H1 (cell line): Measurements from ENCODE around the gene SOCS4. TPM values are rescaled to one million over a fixed set of nuclear protein-coding genes. Genes with fewer than 3 reads are reported as not detected.

Experiments
- ATF2 ChIP-seq: IDR thresholded peaks from 2 replicates; pipeline ENCODE4 v1.6.1; 2012; ENCODE audit warnings: low read length, inconsistent platforms
- CHD7 ChIP-seq: fragments of 300-600 bp; sonication (generic); IDR thresholded peaks from 2 replicates; pipeline ENCODE4 v1.7.1; 2012; ENCODE audit warnings: low read length, moderate library complexity, mild to moderate bottlenecking, inconsistent platforms; ENCODE audit not compliant: insufficient replicate concordance
- HDAC2 ChIP-seq, 2 experiments: fragments of 300-600 bp in 1 of 2; sonication (generic) in 1 of 2; IDR thresholded peaks; 2 replicates each; pipeline ENCODE4 v1.6.1; 2011 to 2012; ENCODE audit warnings: low read depth in 2 of 2, low read length in 2 of 2, mild to moderate bottlenecking in 2 of 2, moderate library complexity in 2 of 2, borderline replicate concordance in 1 of 2, inconsistent platforms in 1 of 2
- HDAC6 ChIP-seq: IDR thresholded peaks from one replicate; pipeline ENCODE4 v1.7.1; 2012; ENCODE audit warnings: low read depth, mild to moderate bottlenecking, inconsistent platforms, low read length, moderate library complexity
- KDM1A ChIP-seq: fragments of 200-600, 300-600 bp; sonication (generic); IDR thresholded peaks from 2 replicates; pipeline ENCODE4 v1.7.1; 2016; ENCODE audit warnings: mild to moderate bottlenecking, low read length, borderline replicate concordance
- RXRA ChIP-seq: IDR thresholded peaks from 2 replicates; pipeline ENCODE4 v1.6.1; 2011; ENCODE audit warnings: low read depth, mild to moderate bottlenecking, low read length, moderate library complexity; ENCODE audit not compliant: insufficient read depth
- TCF12 ChIP-seq: IDR thresholded peaks from 2 replicates; pipeline ENCODE4 v1.6.1; 2011; ENCODE audit warnings: low read depth, mild to moderate bottlenecking, low read length
- polyA plus RNA-seq, 7 experiments: library from polyadenylated mRNA; depleted of rRNA in 3 of 7; stranded (reverse) in 5 of 7; unstranded in 2 of 7; fragments of >200 nt in 5 of 7; fragments of 200-250 nt in 2 of 7; gene quantifications; 1 replicate in 5 of 7; 2 replicates in 1 of 7; 4 replicates in 1 of 7; pipeline versions ENCODE4 v1.2.1 to v1.2.3, GENCODE V29; 2011 to 2013; ENCODE audit warnings: missing spikeins in 2 of 7, mixed read lengths in 2 of 7
- total RNA-seq: library from RNA; stranded (reverse); fragmentation: NEBNext Ultra II Directional; extraction: Animal tissue kit (Norgen Biotek cat#: 25700); gene quantifications from 2 replicates; pipeline ENCODE4 v1.2.1, GENCODE V29; 2021

Gene SOCS4
- total and polyA plus RNA-seq, 2 of the 8 experiments (the other 6 are each of a cell fraction or from before 2014, with no cell fraction given) = 5.5 to 31.5 TPM

GRCh38 chr14:55026793-55027561 lies at the start of gene SOCS4, which contains the start of gene WDHD1 (continued):
- TF ChIP-seq RXRA = peak; percentile 55; the same call in 1 of the 2 replicates
- TF ChIP-seq KDM1A = peak; percentile 28; the same call in 1 of the 2 replicates
- peak; percentile 67 to 70; a peak in 2 of 4 replicates for TF ChIP-seq HDAC2 (IDR thresholded peaks at IDR 0.05; ENCODE audit: borderline replicate concordance in 1 of 2, low read depth in 2 of 2, low read length in 2 of 2)
- peak; percentile 89 for TF ChIP-seq ATF2
- no peak for TF ChIP-seq HDAC6
- no peak for TF ChIP-seq CHD7
- 0 out of 2 replicates have a peak, but pooled peaks have one; percentile 3 for TF ChIP-seq TCF12
